ENCODE results near the gene APC2. TPM values are rescaled to one million over a fixed set of nuclear protein-coding genes. Genes with fewer than 3 reads are reported as not detected.
"Not testable (repeated sequence)": the region's sequence is repeated elsewhere in the genome, so short reads cannot be mapped to it uniquely, and the experiment has no call there.

The APC2 gene
- total RNA-seq, 1 experiment from 2014 or later: 1.4 TPM

GRCh38 chr19:1439525-1440417 lies 10.2 kb upstream of the APC2 start:
- CTCF ChIA-PET; H3F3A ChIP-seq (ENCODE audit: low read length, unreplicated experiment); H3K27ac ChIP-seq (ENCODE audit: low read length); H3K27me3 ChIP-seq (ENCODE audit: low read length); intact Hi-C loops (cut with micrococcal nuclease); H3K9me2 ChIP-seq (replicated peaks; ENCODE audit: low read length); H3K9me3 ChIP-seq (ENCODE audit: low read length); DNase-seq; BruUV-seq (replicated peaks); H2AFZ ChIP-seq (ENCODE audit: low read length): not testable (repeated sequence)
- H3K36me3 ChIP-seq (ENCODE audit: low read depth, low read length): peaks cover 30% of the 10 kb centered on the region
- H3K4me3 ChIP-seq (ENCODE audit: low read length): peak overlapping the region; percentile 78
- POLR2A ChIA-PET (ENCODE audit: unreplicated experiment): interaction anchor here (0.6 kb wide), 1 partner anchor 24 kb away, joined by 6 read pairs; no protein-coding TSS in a partner anchor
- H3K9ac ChIP-seq (ENCODE audit: low read length): peak overlapping the region; percentile 100
- ATAC-seq: 0 out of 2 replicates have a peak, but pooled peaks have one; percentile 7
- peaks cover 31% of the 10 kb centered on the region for H4K20me1 ChIP-seq (ENCODE audit: low read length)
- H3K4me2 ChIP-seq (ENCODE audit: low read length): peak overlapping the region; percentile 95
- H3K79me2 ChIP-seq (ENCODE audit: low read length): peaks cover 37% of the 10 kb centered on the region
- H3K4me1 ChIP-seq (ENCODE audit: insufficient read depth, low read length): peaks cover 19% of the 10 kb centered on the region

GRCh38 chr19:1440418-1440801 lies 9.5 kb upstream of the APC2 start:
- Histone ChIP-seq H3K27ac (ENCODE audit: low read length) (no peak overlapping the region), H2AFZ (ENCODE audit: low read length) (no peak overlapping the region), H3F3A (ENCODE audit: low read length, unreplicated experiment) (peaks cover 6% of the 10 kb centered on the region), H3K9ac (ENCODE audit: low read length) (no peak overlapping the region), H3K27me3 (ENCODE audit: low read length) (no peaks in the 10 kb centered on the region), H3K36me3 (ENCODE audit: low read depth, low read length) (peaks cover 30% of the 10 kb centered on the region), H3K4me1 (ENCODE audit: insufficient read depth, low read length) (peaks cover 19% of the 10 kb centered on the region), H4K20me1 (ENCODE audit: low read length) (peaks cover 31% of the 10 kb centered on the region), H3K4me2 (ENCODE audit: low read length) (peak overlapping the region; percentile 95), H3K9me3 (ENCODE audit: low read length) (no peaks in the 10 kb centered on the region), H3K4me3 (ENCODE audit: low read length) (peak overlapping the region; percentile 78), H3K9me2 (replicated peaks; ENCODE audit: low read length) (no peaks in the 10 kb centered on the region), H3K79me2 (ENCODE audit: low read length) (peaks cover 37% of the 10 kb centered on the region)
- intact Hi-C loops (cut with micrococcal nuclease): no loop called here
- ChIA-PET CTCF (no interaction called here), POLR2A (ENCODE audit: unreplicated experiment) (interaction anchor here (0.6 kb wide), 1 partner anchor 23 kb away, joined by 6 read pairs; no protein-coding TSS in a partner anchor)
- DNase-seq: no peak
- TF ChIP-seq CTCF (conservative IDR thresholded peaks at IDR 0.05; ENCODE audit: low read depth, low read length) (no peak), EZH2 (IDR thresholded peaks at IDR 0.05; ENCODE audit: low read length, unreplicated experiment) (no peak), EZH2phosphoT487 (IDR thresholded peaks at IDR 0.05; ENCODE audit: borderline replicate concordance, low read length) (no peak)
- no TSS peak for BruUV-seq (replicated peaks)
- ATAC-seq: no peak

- no peak overlapping the region for H2AFZ ChIP-seq (ENCODE audit: low read length)
- no TSS peak for BruUV-seq (replicated peaks)
- H3K4me1 ChIP-seq (ENCODE audit: insufficient read depth, low read length): peaks cover 19% of the 10 kb centered on the region
- no peak overlapping the region for H3K27ac ChIP-seq (ENCODE audit: low read length)
- H3K9me2 ChIP-seq (replicated peaks; ENCODE audit: low read length): no peaks in the 10 kb centered on the region
- intact Hi-C loops (cut with micrococcal nuclease): no loop called here
- H3K4me3 ChIP-seq (ENCODE audit: low read length): peak overlapping the region; percentile 78; the same call in 1 of the 2 replicates
- no peak for ATAC-seq
- H3K36me3 ChIP-seq (ENCODE audit: low read depth, low read length): peaks cover 30% of the 10 kb centered on the region
- no peak overlapping the region for H3K9ac ChIP-seq (ENCODE audit: low read length)
- TF ChIP-seq EZH2phosphoT487 (IDR thresholded peaks at IDR 0.05; ENCODE audit: borderline replicate concordance, low read length) (no peak), EZH2 (IDR thresholded peaks at IDR 0.05; ENCODE audit: low read length, unreplicated experiment) (no peak), CTCF (conservative IDR thresholded peaks at IDR 0.05; ENCODE audit: low read depth, low read length) (no peak)
- no peak for DNase-seq
- H3F3A ChIP-seq (ENCODE audit: low read length, unreplicated experiment): peaks cover 6% of the 10 kb centered on the region
- ChIA-PET CTCF (no interaction called here), POLR2A (ENCODE audit: unreplicated experiment) (no interaction called here)
- H3K27me3 ChIP-seq (ENCODE audit: low read length): no peaks in the 10 kb centered on the region
- no peaks in the 10 kb centered on the region for H3K9me3 ChIP-seq (ENCODE audit: low read length)
- peaks cover 37% of the 10 kb centered on the region for H3K79me2 ChIP-seq (ENCODE audit: low read length)
- peak overlapping the region; percentile 95; the same call in 1 of the 2 replicates for H3K4me2 ChIP-seq (ENCODE audit: low read length)
- H4K20me1 ChIP-seq (ENCODE audit: low read length): peaks cover 31% of the 10 kb centered on the region
Observed at GRCh38 chr19:1441022-1441426, 8.9 kb upstream of the APC2 start.

Measured in PC-3 (cell line).